ENCODE measurements around the gene SLCO2A1. TPM values are rescaled to one million over a fixed set of nuclear protein-coding genes. Genes with fewer than 3 reads are reported as not detected.

SLCO2A1 gene
- total RNA-seq, 1 donor from 2014 or later: 0.07 TPM

DNA sequence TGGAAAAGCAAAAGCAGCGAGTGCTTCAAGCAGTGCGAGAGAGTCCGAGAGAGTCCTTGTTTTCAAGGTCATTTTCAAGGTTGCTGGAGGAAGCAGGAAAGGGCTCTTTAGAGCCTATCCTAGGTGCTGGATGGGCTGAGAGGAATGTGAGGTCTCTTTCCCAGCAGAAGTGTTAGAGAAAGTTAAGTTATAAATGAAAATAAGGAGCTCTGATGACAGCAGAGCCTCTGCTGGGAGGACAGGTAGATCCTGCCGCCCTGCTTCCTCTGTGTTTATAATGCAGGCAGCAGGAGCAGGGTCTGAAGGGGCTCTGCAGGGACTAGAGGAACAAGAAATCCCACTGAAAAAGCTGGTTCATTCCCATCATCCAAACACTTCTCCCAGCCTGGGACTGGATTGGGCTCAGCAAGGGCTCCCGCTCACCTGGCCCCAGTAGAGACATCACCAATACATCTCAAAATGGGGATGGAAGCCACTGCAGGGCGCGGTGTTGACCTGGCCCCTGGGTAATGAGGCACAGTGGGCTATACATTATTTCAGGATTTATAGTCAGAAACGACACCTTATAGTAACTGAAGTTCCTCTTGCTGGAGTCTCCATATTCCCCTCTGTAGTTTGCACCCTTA is 92.6 kb downstream of the SLCO2A1 start:
- H3K4me1 ChIP-seq: no peaks in the 10 kb centered on the region
- Mint-ChIP-seq H3K36me3 (no peaks in the 10 kb centered on the region), H3K4me3 (no peak overlapping the region), H3K9me3 (no peaks in the 10 kb centered on the region), H3K4me1 (peaks cover 6% of the 10 kb centered on the region), H3K27ac (no peak overlapping the region), H3K27me3 (ENCODE audit: insufficient read depth, low read depth) (peaks cover 4% of the 10 kb centered on the region)
- H3K4me2 ChIP-seq: no peak overlapping the region
- H3K4me3 ChIP-seq: no peak overlapping the region
- H3F3A ChIP-seq (ENCODE audit: low read depth): no peaks in the 10 kb centered on the region
- H3K36me3 ChIP-seq: no peaks in the 10 kb centered on the region
- no peak overlapping the region for H2AFZ ChIP-seq (replicated peaks)
- H3K9ac ChIP-seq: no peak overlapping the region
- no peak overlapping the region for H3K27ac ChIP-seq
- H3K79me2 ChIP-seq (ENCODE audit: low read depth): no peaks in the 10 kb centered on the region
- no peaks in the 10 kb centered on the region for H3K27me3 ChIP-seq
- H4K20me1 ChIP-seq (ENCODE audit: low read depth): no peaks in the 10 kb centered on the region
- TF ChIP-seq, protein P1, sequence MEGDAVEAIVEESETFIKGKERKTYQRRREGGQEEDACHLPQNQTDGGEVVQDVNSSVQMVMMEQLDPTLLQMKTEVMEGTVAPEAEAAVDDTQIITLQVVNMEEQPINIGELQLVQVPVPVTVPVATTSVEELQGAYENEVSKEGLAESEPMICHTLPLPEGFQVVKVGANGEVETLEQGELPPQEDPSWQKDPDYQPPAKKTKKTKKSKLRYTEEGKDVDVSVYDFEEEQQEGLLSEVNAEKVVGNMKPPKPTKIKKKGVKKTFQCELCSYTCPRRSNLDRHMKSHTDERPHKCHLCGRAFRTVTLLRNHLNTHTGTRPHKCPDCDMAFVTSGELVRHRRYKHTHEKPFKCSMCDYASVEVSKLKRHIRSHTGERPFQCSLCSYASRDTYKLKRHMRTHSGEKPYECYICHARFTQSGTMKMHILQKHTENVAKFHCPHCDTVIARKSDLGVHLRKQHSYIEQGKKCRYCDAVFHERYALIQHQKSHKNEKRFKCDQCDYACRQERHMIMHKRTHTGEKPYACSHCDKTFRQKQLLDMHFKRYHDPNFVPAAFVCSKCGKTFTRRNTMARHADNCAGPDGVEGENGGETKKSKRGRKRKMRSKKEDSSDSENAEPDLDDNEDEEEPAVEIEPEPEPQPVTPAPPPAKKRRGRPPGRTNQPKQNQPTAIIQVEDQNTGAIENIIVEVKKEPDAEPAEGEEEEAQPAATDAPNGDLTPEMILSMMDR (IDR thresholded peaks at IDR 0.05): no peak
- no peak for TF ChIP-seq EZH2 (IDR thresholded peaks at IDR 0.05)
- no peak for TF ChIP-seq EZH2phosphoT487 (IDR thresholded peaks at IDR 0.05)
- no peak for DNase-seq (ENCODE audit: low spot score)
- H3K9me3 ChIP-seq (ENCODE audit: low read depth): no peaks in the 10 kb centered on the region

DNA sequence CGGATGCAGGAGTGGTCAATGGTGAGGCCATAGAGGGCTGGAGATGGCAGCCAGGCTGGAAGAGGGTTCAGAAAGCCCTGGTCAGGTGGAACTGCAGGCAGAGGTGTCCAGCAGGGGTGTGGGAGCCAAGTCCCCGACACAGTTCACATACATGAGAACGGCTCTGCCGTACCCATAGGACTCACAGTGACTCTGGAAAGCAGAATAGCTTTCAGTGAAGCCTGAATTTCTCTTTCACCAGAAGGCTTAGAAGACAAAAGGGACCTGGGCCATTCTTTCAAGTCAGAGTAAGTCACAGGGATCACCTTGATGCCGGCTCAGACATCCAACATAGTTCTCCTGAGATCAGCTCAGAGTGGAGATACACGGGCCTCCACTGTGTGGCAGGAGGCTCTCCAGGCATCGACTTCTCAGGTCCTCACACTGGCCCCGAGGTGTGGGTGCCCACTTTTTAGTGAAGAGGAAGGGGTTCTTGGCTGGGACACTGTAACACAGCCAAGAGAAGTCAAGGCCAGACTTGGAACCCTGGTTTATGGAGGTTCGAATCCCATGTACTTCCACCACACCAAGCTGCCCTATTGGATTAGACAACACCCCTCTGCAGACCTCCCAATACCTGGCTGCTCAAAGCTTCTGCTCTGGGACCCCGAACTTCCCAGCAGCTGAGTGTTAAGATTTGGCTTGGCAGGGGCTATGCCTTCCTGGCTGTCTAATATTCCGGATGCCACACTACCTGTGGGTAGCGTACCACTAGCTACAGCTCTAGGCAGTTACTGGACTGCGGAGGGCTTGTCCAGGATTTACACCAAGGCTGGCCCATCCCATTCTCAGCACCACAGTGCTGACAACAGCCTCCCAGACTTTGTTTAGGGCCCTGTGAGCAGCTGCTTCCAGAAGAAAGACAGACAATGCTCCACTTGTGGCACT is 93.6 kb downstream of the SLCO2A1 start:
- peaks cover 4% of the 10 kb centered on the region for H3K27me3 Mint-ChIP-seq (ENCODE audit: insufficient read depth, low read depth)
- H3K27me3 ChIP-seq: no peaks in the 10 kb centered on the region
- no peaks in the 10 kb centered on the region for H3K36me3 Mint-ChIP-seq
- H3F3A ChIP-seq (ENCODE audit: low read depth): no peaks in the 10 kb centered on the region
- no peaks in the 10 kb centered on the region for H3K9me3 Mint-ChIP-seq
- H3K4me2 ChIP-seq: no peak overlapping the region
- DNase-seq (ENCODE audit: low spot score): no peak
- H2AFZ ChIP-seq (replicated peaks): no peak overlapping the region
- H3K9ac ChIP-seq: no peak overlapping the region
- no peaks in the 10 kb centered on the region for H4K20me1 ChIP-seq (ENCODE audit: low read depth)
- no peaks in the 10 kb centered on the region for H3K9me3 ChIP-seq (ENCODE audit: low read depth)
- no peaks in the 10 kb centered on the region for H3K4me1 ChIP-seq
- no peak overlapping the region for H3K4me3 ChIP-seq
- H3K27ac ChIP-seq: no peak overlapping the region
- no peaks in the 10 kb centered on the region for H3K4me1 Mint-ChIP-seq
- H3K36me3 ChIP-seq: no peaks in the 10 kb centered on the region
- TF ChIP-seq EZH2 (IDR thresholded peaks at IDR 0.05): no peak
- TF ChIP-seq, protein P1 (IDR thresholded peaks at IDR 0.05): no peak
- no peak for TF ChIP-seq EZH2phosphoT487 (IDR thresholded peaks at IDR 0.05)
- H3K79me2 ChIP-seq (ENCODE audit: low read depth): no peaks in the 10 kb centered on the region
- H3K4me3 Mint-ChIP-seq: no peak overlapping the region
- H3K27ac Mint-ChIP-seq: no peak overlapping the region

DNA sequence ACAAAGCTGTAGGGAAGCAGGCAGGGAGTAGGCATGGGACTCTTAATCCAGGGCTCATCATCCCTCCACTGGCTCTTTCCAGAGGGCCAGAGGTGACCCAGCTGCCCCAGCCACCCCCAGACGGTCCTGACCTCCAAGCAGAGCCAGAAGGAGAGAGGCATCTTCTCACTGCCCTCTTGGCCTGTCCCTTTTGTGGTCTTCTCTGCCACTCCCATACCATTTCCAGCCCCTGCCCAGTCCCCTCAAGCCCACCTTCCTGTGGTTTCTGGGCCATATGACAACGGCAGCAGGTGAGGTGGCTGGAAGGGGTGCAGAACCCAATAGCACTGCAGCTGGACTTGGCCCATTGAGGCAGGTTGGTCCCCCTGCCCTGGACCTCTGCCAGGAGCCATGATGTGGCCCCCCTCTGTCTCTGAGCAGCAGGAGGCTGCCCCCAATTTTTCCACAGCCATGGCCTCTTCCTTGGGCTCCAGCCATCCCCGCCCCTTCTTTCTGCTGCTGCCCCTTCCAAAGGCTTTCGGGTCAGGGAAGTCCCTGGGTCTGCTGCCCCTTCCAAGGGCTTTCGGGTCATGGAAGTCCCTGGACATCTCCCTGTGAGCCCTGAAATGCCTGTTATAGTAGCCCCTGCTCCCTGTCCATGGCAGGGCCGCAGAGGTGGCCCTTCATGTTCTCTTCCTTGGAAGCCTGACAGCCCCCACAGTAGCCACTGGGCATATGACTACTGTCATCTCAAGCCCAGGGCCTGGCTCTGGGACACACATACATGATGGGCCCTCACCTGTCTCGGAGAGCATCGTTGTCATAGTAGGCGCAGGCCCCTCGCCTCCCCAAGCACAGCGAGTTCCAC is 94.5 kb downstream of the SLCO2A1 start:
- H3K4me3 ChIP-seq: no peak overlapping the region
- Mint-ChIP-seq H3K4me3 (no peak overlapping the region), H3K9me3 (no peaks in the 10 kb centered on the region), H3K36me3 (no peaks in the 10 kb centered on the region), H3K27me3 (ENCODE audit: insufficient read depth, low read depth) (peaks cover 4% of the 10 kb centered on the region), H3K27ac (no peak overlapping the region), H3K4me1 (no peaks in the 10 kb centered on the region)
- no peak overlapping the region for H2AFZ ChIP-seq (replicated peaks)
- H3K79me2 ChIP-seq (ENCODE audit: low read depth): no peaks in the 10 kb centered on the region
- no peaks in the 10 kb centered on the region for H3K9me3 ChIP-seq (ENCODE audit: low read depth)
- no peak overlapping the region for H3K27ac ChIP-seq
- TF ChIP-seq EZH2phosphoT487 (IDR thresholded peaks at IDR 0.05): no peak
- TF ChIP-seq, protein P1 (IDR thresholded peaks at IDR 0.05): no peak
- no peak for TF ChIP-seq EZH2 (IDR thresholded peaks at IDR 0.05)
- no peaks in the 10 kb centered on the region for H3K27me3 ChIP-seq
- no peak overlapping the region for H3K9ac ChIP-seq
- H3F3A ChIP-seq (ENCODE audit: low read depth): no peaks in the 10 kb centered on the region
- H3K36me3 ChIP-seq: no peaks in the 10 kb centered on the region
- no peaks in the 10 kb centered on the region for H3K4me1 ChIP-seq
- no peaks in the 10 kb centered on the region for H4K20me1 ChIP-seq (ENCODE audit: low read depth)
- no peak for DNase-seq (ENCODE audit: low spot score)
- no peak overlapping the region for H3K4me2 ChIP-seq

All from neural progenitor cell (in vitro differentiated cells).